K562 (cell line): Measurements from ENCODE around the gene ATP5F1D. TPM values are rescaled to one million over a fixed set of nuclear protein-coding genes. Genes with fewer than 3 reads are reported as not detected.
A peak's percentile ranks its signal among the peaks of the same experiment; 100 is the strongest.

Source experiments
- ATAC-seq: fragments of 200-7000 bp; cut with Tn5 transposase; 3 replicates; pipeline ENCODE4 v1.9.1; 2020; ENCODE audit warnings: moderate library complexity
- BruUV-seq: library from RNA; stranded (reverse); fragments of 400-500 nt; replicated peaks from 2 replicates; lab custom pipeline; 2021; lab: Mats Ljungman, UMichigan
- CTCF ChIA-PET: fragments of 300-600 bp; formaldehyde crosslinking; extraction: SDS; loops from one replicate; lab custom pipeline; 2021; ENCODE audit warnings: low intra/inter-chr PET ratio; lab: Yijun Ruan, JAX
- POLR2A ChIA-PET: fragments of 300-600, 350-650 bp; sonication (Branson Sonifier 250); formaldehyde crosslinking; extraction: SDS; loops from one replicate; lab custom pipeline; 2021; ENCODE audit warnings: antibody characterized with exemption, inconsistent platforms; lab: Yijun Ruan, JAX
- DNase-seq, 4 experiments: peaks; one replicate each; pipeline versions ENCODE4 v3.0.0 to v3.0.0-alpha.2; 2011 to 2018; ENCODE audit warnings: low spot score in 3 of 4, mixed read lengths in 3 of 4; ENCODE audit errors: extremely low read depth in 1 of 4
- FAIRE-seq: peaks from 2 replicates; lab custom pipeline; 2011; peaks lifted over from hg19 to GRCh38; lab: Jason Lieb, UNC
- H2AFZ ChIP-seq: 2 replicates; pipeline ENCODE4 v1.6.0; 2011; ENCODE audit warnings: low read depth, low read length, control low read depth, inconsistent platforms
- H3K27ac ChIP-seq: fragments of 200-600 bp; 3 replicates; pipeline ENCODE4 v1.8.0; 2011; ENCODE audit warnings: low read depth, mild to moderate bottlenecking, control low read depth, inconsistent platforms, low read length, moderate library complexity, mixed read lengths; ENCODE audit errors: extremely low read depth
- H3K27me3 ChIP-seq, 2 experiments: fragments of 300-600 bp in 1 of 2; 2 replicates in 1 of 2; 3 replicates in 1 of 2; pipeline versions ENCODE4 v1.6.0 to v1.8.0; 2011; ENCODE audit warnings: inconsistent platforms in 2 of 2, low read length in 2 of 2, mild to moderate bottlenecking in 1 of 2, mixed read lengths in 1 of 2, moderate library complexity in 1 of 2; ENCODE audit not compliant: control insufficient read depth in 2 of 2, insufficient read depth in 2 of 2
- H3K36me3 ChIP-seq: fragments of 300-600 bp; 3 replicates; pipeline ENCODE4 v1.8.0; 2011; ENCODE audit warnings: mild to moderate bottlenecking, low read length, inconsistent platforms; ENCODE audit not compliant: control insufficient read depth, insufficient read depth
- H3K4me1 ChIP-seq, 2 experiments: fragments of 200-600 bp in 1 of 2; replicated peaks in 1 of 2; 2 replicates in 1 of 2; 3 replicates in 1 of 2; pipeline versions ENCODE4 v1.5.1 to v1.8.0; 2011; ENCODE audit warnings: inconsistent platforms in 2 of 2, low read length in 2 of 2, mild to moderate bottlenecking in 1 of 2, mixed read lengths in 1 of 2, moderate library complexity in 1 of 2; ENCODE audit not compliant: control insufficient read depth in 2 of 2, insufficient read depth in 2 of 2
- H3K4me2 ChIP-seq: 2 replicates; pipeline ENCODE4 v1.6.1; 2011; ENCODE audit warnings: low read length, control low read depth, inconsistent platforms, mixed read lengths; ENCODE audit not compliant: insufficient read depth
- H3K4me3 ChIP-seq: fragments of 200-600 bp; sonication (generic), shearing (Covaris generic); 2 replicates; pipeline ENCODE4 v1.5.1; 2016; ENCODE audit warnings: control low read depth, inconsistent platforms
- H3K79me2 ChIP-seq: fragments of 200-600 bp; 3 replicates; pipeline ENCODE4 v1.8.0; 2011; ENCODE audit warnings: low read length, inconsistent platforms; ENCODE audit not compliant: control insufficient read depth, insufficient read depth
- H3K9ac ChIP-seq, 2 experiments: 2 replicates each; pipeline versions ENCODE4 v1.6.0 to v1.6.1; 2011; ENCODE audit warnings: low read depth in 2 of 2, low read length in 2 of 2, control low read depth in 1 of 2, inconsistent platforms in 1 of 2, mild to moderate bottlenecking in 1 of 2, mixed read lengths in 1 of 2; ENCODE audit not compliant: insufficient read depth in 1 of 2
- H3K9me1 ChIP-seq: one replicate; pipeline ENCODE4 v1.6.0; 2011; ENCODE audit warnings: inconsistent platforms, mild to moderate bottlenecking, low read length, moderate library complexity; ENCODE audit not compliant: control insufficient read depth, insufficient read depth
- H3K9me3 ChIP-seq: replicated peaks from 2 replicates; pipeline ENCODE4 v1.5.1; 2011; ENCODE audit warnings: low read depth, low read length, inconsistent platforms; ENCODE audit not compliant: control insufficient read depth, insufficient read depth
- H4K20me1 ChIP-seq: replicated peaks from 2 replicates; pipeline ENCODE4 v1.6.1; 2011; ENCODE audit warnings: low read length, inconsistent platforms, mixed read lengths; ENCODE audit not compliant: control insufficient read depth, insufficient read depth
- ATF7 ChIP-seq: fragments of 450-650 bp; IDR thresholded peaks from 2 replicates; pipeline ENCODE4 v1.7.1; 2014; ENCODE audit warnings: mild to moderate bottlenecking, moderate library complexity
- CXXC5 ChIP-seq: fragments of 250-450 bp; sonication (Bioruptor Pico); IDR thresholded peaks from 2 replicates; pipeline ENCODE4 v1.8.0; 2022; ENCODE audit warnings: inconsistent platforms, mild to moderate bottlenecking, moderate library complexity
- ELF4 ChIP-seq: fragments of 450-650 bp; formaldehyde crosslinking; IDR thresholded peaks from 2 replicates; pipeline ENCODE4 v1.4.0; 2022; ENCODE audit warnings: missing genetic modification characterization
- FOXK2 ChIP-seq, 2 experiments: fragments of 450-650 bp; IDR thresholded peaks in 1 of 2; conservative IDR thresholded peaks in 1 of 2; 2 replicates each; pipeline ENCODE4 v1.6.1; 2016; ENCODE audit warnings: low read depth in 2 of 2, mild to moderate bottlenecking in 1 of 2
- HMGN3 ChIP-seq: IDR thresholded peaks from 2 replicates; pipeline ENCODE4 v1.6.1; 2011; ENCODE audit warnings: borderline replicate concordance, low read depth, mild to moderate bottlenecking, mixed read lengths, low read length; ENCODE audit not compliant: insufficient read length; ENCODE audit errors: extremely low read depth
- KLF13 ChIP-seq: fragments of 450-650 bp; IDR thresholded peaks from 2 replicates; pipeline ENCODE4 v1.6.1; 2016; ENCODE audit warnings: missing genetic modification characterization, low read depth, mild to moderate bottlenecking, missing compliant biosample characterization, moderate library complexity, borderline replicate concordance
- MIER1 ChIP-seq: fragments of 450-650 bp; IDR thresholded peaks from 2 replicates; pipeline ENCODE4 v1.6.1; 2016; ENCODE audit warnings: antibody characterized with exemption, mild to moderate bottlenecking, low read depth
- POLR2AphosphoS2 ChIP-seq: IDR thresholded peaks from 2 replicates; pipeline ENCODE4 v1.6.1; 2012; ENCODE audit warnings: low read length, improper control_type of control experiment
- POLR2AphosphoS5 ChIP-seq: IDR thresholded peaks from 2 replicates; pipeline ENCODE4 v1.6.1; 2011; ENCODE audit warnings: mild to moderate bottlenecking, low read depth, low read length, moderate library complexity; ENCODE audit not compliant: control insufficient read depth, insufficient read depth
- ZNF140 ChIP-seq: fragments of 250-450 bp; sonication (Bioruptor Pico); IDR thresholded peaks from 2 replicates; pipeline ENCODE4 v1.8.0; 2021; ENCODE audit warnings: moderate library complexity, mild to moderate bottlenecking, inconsistent platforms
- ZNF143 ChIP-seq: sonication (generic); formaldehyde crosslinking; IDR thresholded peaks from 2 replicates; pipeline ENCODE4 v1.9.0; 2022; ENCODE audit warnings: mild to moderate bottlenecking, missing genetic modification reagents
- WGBS: fragments of 100-300 bp; shearing (Covaris generic); methylation state at CpG from one replicate; pipeline ENCODE4 v1.1.6; 2016; ENCODE audit warnings: low coverage, mixed read lengths; ENCODE audit not compliant: insufficient coverage; ENCODE audit errors: missing lambda C conversion rate; 5-methylcytosine and 5-hydroxymethylcytosine counted together
- in situ Hi-C: fragments of 300-500 bp; cut with MboI; formaldehyde crosslinking; loops from 4 replicates; pipeline ENCODE4 v1.15.0; 2018; ENCODE audit warnings: inconsistent platforms, mixed read lengths
- intact Hi-C: fragments of 100-400 bp; cut with micrococcal nuclease; formaldehyde crosslinking; loops from 2 replicates; pipeline ENCODE4 v1.14.2; 2022
- polyA plus RNA-seq, 8 experiments: library from polyadenylated mRNA; depleted of rRNA in 4 of 8; stranded (reverse) in 5 of 8; unstranded in 3 of 8; fragments of >200 nt; fragmentation: Nextera tagmentation in 2 of 8; fragmentation: Illumina TruSeq in 1 of 8; extraction: Ambion mirVana in 2 of 8; extraction: Trizol in 1 of 8; gene quantifications; 2 replicates each; pipeline versions ENCODE4 v1.2.1 to v1.2.3, GENCODE V29; 2011 to 2014; ENCODE audit warnings: inconsistent platforms in 1 of 8, missing spikeins in 1 of 8
- total RNA-seq, 7 experiments: library from RNA; depleted of rRNA in 6 of 7; stranded (reverse); fragments of >200 nt in 6 of 7; fragmentation: Illumina TruSeq in 2 of 7; extraction: Trizol in 2 of 7; gene quantifications; 2 replicates each; pipeline versions ENCODE4 v1.2.1 to v1.2.3, GENCODE V29; 2011 to 2021; ENCODE audit warnings: low replicate concordance in 1 of 7
- TF ChIP-seq, protein P1 (sequence below): conservative IDR thresholded peaks from 2 replicates; pipeline ENCODE4 v1.6.1; 2011; ENCODE audit warnings: low read depth, mild to moderate bottlenecking, low read length; ENCODE audit not compliant: control insufficient read depth
- TF ChIP-seq, protein P2 (sequence below): sonication (generic); formaldehyde crosslinking; IDR thresholded peaks from 2 replicates; pipeline ENCODE4 v1.9.0; 2022; ENCODE audit warnings: mild to moderate bottlenecking, missing genetic modification reagents
- TF ChIP-seq, protein P3 (sequence below): sonication (generic); formaldehyde crosslinking; IDR thresholded peaks from 2 replicates; pipeline ENCODE4 v1.8.0; 2022; ENCODE audit warnings: missing genetic modification reagents, mild to moderate bottlenecking, borderline replicate concordance
- TF ChIP-seq, protein P4 (sequence below): fragments of 200-800 bp; sonication (Bioruptor generic); IDR thresholded peaks from 2 replicates; pipeline ENCODE4 v1.6.1; 2017; ENCODE audit warnings: missing genetic modification characterization, missing compliant biosample characterization
- TF ChIP-seq, protein P5 (sequence below): fragments of 250-450 bp; sonication (Bioruptor Pico); IDR thresholded peaks from 2 replicates; pipeline ENCODE4 v1.9.0; 2021; ENCODE audit warnings: mild to moderate bottlenecking

Gene ATP5F1D
- total and polyA plus RNA-seq, 9 of the 15 experiments (the other 6 are each of a cell fraction or from before 2014, with no cell fraction given): 3.9 to 409 (median 36.8) TPM

DNA sequence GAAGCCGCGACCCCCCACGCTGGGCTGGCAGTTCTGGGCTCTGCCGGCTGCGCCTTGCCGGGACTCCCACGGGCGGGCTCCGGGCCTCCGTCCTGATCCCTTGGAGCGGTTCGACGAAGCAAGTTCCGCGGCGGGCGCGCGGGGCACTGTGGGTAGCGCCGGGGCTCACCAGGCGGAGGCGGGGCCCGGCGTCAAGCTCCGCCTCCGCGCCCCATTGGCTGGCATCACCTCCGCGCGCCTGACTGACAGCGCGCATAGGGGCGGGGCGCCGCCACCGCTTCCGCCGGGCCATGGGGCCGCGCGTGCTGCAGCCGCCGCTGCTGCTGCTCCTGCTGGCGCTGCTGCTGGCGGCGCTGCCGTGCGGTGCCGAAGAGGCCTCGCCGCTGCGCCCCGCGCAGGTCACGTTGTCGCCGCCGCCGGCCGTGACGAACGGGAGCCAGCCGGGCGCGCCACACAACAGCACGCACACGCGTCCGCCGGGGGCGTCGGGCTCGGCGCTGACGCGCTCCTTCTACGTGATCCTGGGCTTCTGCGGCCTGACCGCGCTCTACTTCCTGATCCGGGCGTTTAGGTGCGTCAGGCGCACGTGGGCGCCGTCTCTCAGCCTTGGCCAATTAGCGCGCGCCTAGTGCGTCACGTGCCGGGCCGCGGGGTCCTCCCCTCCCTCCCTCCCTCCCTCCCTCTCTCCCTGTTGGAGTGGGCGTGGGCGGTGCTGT is 33.9 kb downstream of the ATP5F1D start, which contains the start of gene FAM174C:
TSS of gene FAM174C (plus strand) at position 271 of the 716 bp plus-strand sequence. CDS start at position 291, 20 bp downstream.
- ATAC-seq (peak; percentile 76), DNase-seq (peak; percentile 86 to 98 (median 92)), FAIRE-seq (peak; percentile 92)
- H3K4me1 ChIP-seq: peaks cover 53 to 94% of the 10 kb centered on the region in 2 experiments
- peak within 1 kb of the TSS; percentile 85 for H2AFZ ChIP-seq
- peak within 1 kb of the TSS; percentile 93 for H3K4me2 ChIP-seq
- peaks cover 27% of the 10 kb centered on the region for H4K20me1 ChIP-seq
- H3K9me3 ChIP-seq: no peaks in the 10 kb centered on the region
- no peaks in the 10 kb centered on the region for H3K27me3 ChIP-seq
- intact Hi-C loops: loop anchor here (10.0 kb wide), 1 partner anchor 169 kb away; no protein-coding TSS in a partner anchor
- peak within 1 kb of the TSS; percentile 90 to 92 for H3K9ac ChIP-seq
- CTCF ChIA-PET: no interaction called here
- H3K79me2 ChIP-seq: peaks cover 65% of the 10 kb centered on the region
- POLR2A ChIA-PET: interaction anchor here (0.5 to 1.4 kb wide), 10 partner anchors 8 to 581 kb away, joined by 3 to 9 read pairs (median 3); no protein-coding TSS in a partner anchor
- no peaks in the 10 kb centered on the region for H3K9me1 ChIP-seq
- in situ Hi-C loops: loop anchor here (5.0 kb wide), 1 partner anchor 107 kb away; the partner anchor contains the start of gene NDUFS7
- H3K36me3 ChIP-seq: peaks cover 82% of the 10 kb centered on the region
- peak within 1 kb of the TSS; percentile 92 for H3K27ac ChIP-seq
- no TSS peak for BruUV-seq
- WGBS: under 1% methylated on average over 72 of the region's 98 CpGs
- peak within 1 kb of the TSS; percentile 68 for H3K4me3 ChIP-seq
- no peak for TF ChIP-seq ZNF140
- peak; percentile 49; the same call in 1 of the 2 replicates for TF ChIP-seq ELF4
- peak; percentile 48; the same call in 1 of the 2 replicates for TF ChIP-seq KLF13 (tag)
- TF ChIP-seq, protein P1, sequence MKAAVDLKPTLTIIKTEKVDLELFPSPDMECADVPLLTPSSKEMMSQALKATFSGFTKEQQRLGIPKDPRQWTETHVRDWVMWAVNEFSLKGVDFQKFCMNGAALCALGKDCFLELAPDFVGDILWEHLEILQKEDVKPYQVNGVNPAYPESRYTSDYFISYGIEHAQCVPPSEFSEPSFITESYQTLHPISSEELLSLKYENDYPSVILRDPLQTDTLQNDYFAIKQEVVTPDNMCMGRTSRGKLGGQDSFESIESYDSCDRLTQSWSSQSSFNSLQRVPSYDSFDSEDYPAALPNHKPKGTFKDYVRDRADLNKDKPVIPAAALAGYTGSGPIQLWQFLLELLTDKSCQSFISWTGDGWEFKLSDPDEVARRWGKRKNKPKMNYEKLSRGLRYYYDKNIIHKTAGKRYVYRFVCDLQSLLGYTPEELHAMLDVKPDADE: peak; percentile 79; the same call in 1 of the 2 replicates
- TF ChIP-seq, protein P2, sequence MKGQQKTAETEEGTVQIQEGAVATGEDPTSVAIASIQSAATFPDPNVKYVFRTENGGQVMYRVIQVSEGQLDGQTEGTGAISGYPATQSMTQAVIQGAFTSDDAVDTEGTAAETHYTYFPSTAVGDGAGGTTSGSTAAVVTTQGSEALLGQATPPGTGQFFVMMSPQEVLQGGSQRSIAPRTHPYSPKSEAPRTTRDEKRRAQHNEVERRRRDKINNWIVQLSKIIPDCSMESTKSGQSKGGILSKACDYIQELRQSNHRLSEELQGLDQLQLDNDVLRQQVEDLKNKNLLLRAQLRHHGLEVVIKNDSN (CRISPR knock-in tag): peak; percentile 99
- TF ChIP-seq ATF7: peak; percentile 72; the same call in 1 of the 2 replicates
- no peak for TF ChIP-seq MIER1
- TF ChIP-seq, protein P3, sequence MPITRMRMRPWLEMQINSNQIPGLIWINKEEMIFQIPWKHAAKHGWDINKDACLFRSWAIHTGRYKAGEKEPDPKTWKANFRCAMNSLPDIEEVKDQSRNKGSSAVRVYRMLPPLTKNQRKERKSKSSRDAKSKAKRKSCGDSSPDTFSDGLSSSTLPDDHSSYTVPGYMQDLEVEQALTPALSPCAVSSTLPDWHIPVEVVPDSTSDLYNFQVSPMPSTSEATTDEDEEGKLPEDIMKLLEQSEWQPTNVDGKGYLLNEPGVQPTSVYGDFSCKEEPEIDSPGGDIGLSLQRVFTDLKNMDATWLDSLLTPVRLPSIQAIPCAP: no peak
- peak; percentile 99 for TF ChIP-seq CXXC5 (CRISPR knock-in tag)
- peak; percentile 81 for TF ChIP-seq POLR2AphosphoS5
- TF ChIP-seq ZNF143 (CRISPR knock-in tag): peak; percentile 79
- TF ChIP-seq, protein P4, sequence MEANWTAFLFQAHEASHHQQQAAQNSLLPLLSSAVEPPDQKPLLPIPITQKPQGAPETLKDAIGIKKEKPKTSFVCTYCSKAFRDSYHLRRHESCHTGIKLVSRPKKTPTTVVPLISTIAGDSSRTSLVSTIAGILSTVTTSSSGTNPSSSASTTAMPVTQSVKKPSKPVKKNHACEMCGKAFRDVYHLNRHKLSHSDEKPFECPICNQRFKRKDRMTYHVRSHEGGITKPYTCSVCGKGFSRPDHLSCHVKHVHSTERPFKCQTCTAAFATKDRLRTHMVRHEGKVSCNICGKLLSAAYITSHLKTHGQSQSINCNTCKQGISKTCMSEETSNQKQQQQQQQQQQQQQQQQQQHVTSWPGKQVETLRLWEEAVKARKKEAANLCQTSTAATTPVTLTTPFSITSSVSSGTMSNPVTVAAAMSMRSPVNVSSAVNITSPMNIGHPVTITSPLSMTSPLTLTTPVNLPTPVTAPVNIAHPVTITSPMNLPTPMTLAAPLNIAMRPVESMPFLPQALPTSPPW (CRISPR knock-in tag): peak; percentile 95
- peak; percentile 97 for TF ChIP-seq POLR2AphosphoS2
- TF ChIP-seq, protein P5, sequence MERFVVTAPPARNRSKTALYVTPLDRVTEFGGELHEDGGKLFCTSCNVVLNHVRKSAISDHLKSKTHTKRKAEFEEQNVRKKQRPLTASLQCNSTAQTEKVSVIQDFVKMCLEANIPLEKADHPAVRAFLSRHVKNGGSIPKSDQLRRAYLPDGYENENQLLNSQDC: 0 out of 2 replicates have a peak, but pooled peaks have one; percentile 4
- TF ChIP-seq FOXK2 (conservative IDR thresholded peaks at IDR 0.05 in 1 of 2, IDR thresholded peaks at IDR 0.05 in 1 of 2; ENCODE audit: low read depth in 2 of 2): peak; percentile 11 to 39; a peak in 1 of 4 replicates
- peak; percentile 32 for TF ChIP-seq HMGN3
